Endodermal cell (in vitro differentiated cells): ENCODE measurements around the gene SERF2. TPM values are rescaled to one million over a fixed set of nuclear protein-coding genes. Genes with fewer than 3 reads are reported as not detected.
"Not testable (repeated sequence)": the region's sequence is repeated elsewhere in the genome, so short reads cannot be mapped to it uniquely, and the experiment has no call there.

Source experiments
- DNase-seq: peaks from one replicate; pipeline ENCODE4 v3.0.0-alpha.2; 2017
- H3K27ac ChIP-seq: 2 replicates; pipeline ENCODE4 v1.5.1; 2013; ENCODE audit warnings: mild to moderate bottlenecking, low read depth, low read length, moderate library complexity
- H3K27me3 ChIP-seq: 2 replicates; pipeline ENCODE4 v1.6.1; 2013; ENCODE audit warnings: mild to moderate bottlenecking, low read length, moderate library complexity; ENCODE audit not compliant: insufficient read depth, control insufficient read depth, poor library complexity, severe bottlenecking
- H3K36me3 ChIP-seq: 2 replicates; pipeline ENCODE4 v1.7.0; 2013; ENCODE audit warnings: mild to moderate bottlenecking, low read length, moderate library complexity; ENCODE audit not compliant: control insufficient read depth, insufficient read depth
- H3K4me1 ChIP-seq: one replicate; pipeline ENCODE4 v1.7.0; 2013; ENCODE audit warnings: low read length; ENCODE audit not compliant: control insufficient read depth, insufficient read depth
- H3K4me3 ChIP-seq: 2 replicates; pipeline ENCODE4 v1.5.1; 2013; ENCODE audit warnings: mild to moderate bottlenecking, low read length, moderate library complexity
- H3K9ac ChIP-seq: 2 replicates; pipeline ENCODE4 v1.6.1; 2013; ENCODE audit warnings: mild to moderate bottlenecking, low read length, moderate library complexity; ENCODE audit not compliant: poor library complexity, severe bottlenecking; ENCODE audit errors: extremely low read depth
- H3K9me3 ChIP-seq: 2 replicates; pipeline ENCODE4 v1.6.1; 2013; ENCODE audit warnings: mild to moderate bottlenecking, low read length, moderate library complexity; ENCODE audit not compliant: control insufficient read depth
- H3K27ac Mint-ChIP-seq: 2 replicates; pipeline ENCODE4 v1.8.0; 2020; ENCODE audit warnings: mixed read lengths
- H3K27me3 Mint-ChIP-seq: 2 replicates; pipeline ENCODE4 v1.8.0; 2021; ENCODE audit warnings: mild to moderate bottlenecking, mixed read lengths; ENCODE audit not compliant: insufficient read depth
- H3K36me3 Mint-ChIP-seq: 2 replicates; pipeline ENCODE4 v1.8.0; 2020; ENCODE audit warnings: low read depth, mixed read lengths
- H3K4me1 Mint-ChIP-seq: 2 replicates; pipeline ENCODE4 v1.8.0; 2020; ENCODE audit warnings: mixed read lengths
- H3K4me3 Mint-ChIP-seq: 2 replicates; pipeline ENCODE4 v1.8.0; 2020; ENCODE audit warnings: mild to moderate bottlenecking, moderate library complexity, mixed read lengths
- H3K9me3 Mint-ChIP-seq: 2 replicates; pipeline ENCODE4 v1.8.0; 2020; ENCODE audit warnings: mild to moderate bottlenecking, mixed read lengths
- WGBS, 2 experiments: methylation state at CpG; one replicate each; pipeline versions ENCODE4 v1.1.5 to v1.1.7; 2013; ENCODE audit warnings: missing lambda C conversion rate in 2 of 2, mixed read lengths in 1 of 2; ENCODE audit not compliant: insufficient coverage in 1 of 2, insufficient read length in 1 of 2; 5-methylcytosine and 5-hydroxymethylcytosine counted together
- total RNA-seq, 2 donors: library from RNA; stranded (reverse); fragmentation: NEBNext Ultra II Directional in 1 of 2; extraction: Animal tissue kit (Norgen Biotek cat#: 25700) in 1 of 2; gene quantifications; 2 replicates in 1 of 2; 3 replicates in 1 of 2; pipeline ENCODE4 v1.2.1, GENCODE V29; 2021
- TF ChIP-seq, protein P1 (sequence below): fragments of 200-600 bp; sonication (generic); conservative IDR thresholded peaks from 2 replicates; pipeline ENCODE4 v1.5.0; 2021; ENCODE audit warnings: antibody characterized with exemption, mild to moderate bottlenecking

SERF2 gene
- total RNA-seq, 2 donors from 2014 or later = 613 to 648 TPM

DNA sequence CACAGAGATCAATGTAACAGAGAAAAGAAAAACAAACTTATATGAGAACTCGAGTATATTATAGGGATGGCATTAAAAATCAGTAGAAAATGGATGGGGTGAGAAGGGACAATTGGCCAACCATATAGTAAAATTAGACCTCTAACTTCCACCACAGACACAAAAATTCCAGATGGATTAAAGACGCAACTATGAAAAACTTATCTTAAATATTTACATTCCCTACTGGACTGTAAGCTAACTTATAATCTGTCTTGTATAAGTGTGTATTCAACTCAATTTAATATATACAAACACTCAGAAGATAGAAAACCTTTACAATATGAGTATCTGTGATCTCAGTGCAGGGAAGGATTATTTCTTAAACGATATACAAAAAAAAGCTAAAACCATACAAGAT lies 29.4 kb downstream of the SERF2 start:
- H3K36me3 ChIP-seq = peaks cover 41% of the 10 kb centered on the region
- no peaks in the 10 kb centered on the region for H3K4me1 Mint-ChIP-seq
- H3K27ac Mint-ChIP-seq = no peak overlapping the region
- H3K27me3 ChIP-seq = no peaks in the 10 kb centered on the region
- H3K4me3 ChIP-seq = peak overlapping the region; percentile 10
- H3K4me1 ChIP-seq = no peaks in the 10 kb centered on the region
- WGBS, 2 experiments = 82% methylated on average over 2 of the region's 3 CpGs; no CpG with 5 or more reads in 1 of the 2 experiments
- H3K36me3 Mint-ChIP-seq = peaks cover 37% of the 10 kb centered on the region
- H3K27ac ChIP-seq = no peak overlapping the region
- no peak overlapping the region for H3K4me3 Mint-ChIP-seq
- no peak overlapping the region for H3K9ac ChIP-seq
- H3K9me3 ChIP-seq = peaks cover 7% of the 10 kb centered on the region
- peaks cover 3% of the 10 kb centered on the region for H3K27me3 Mint-ChIP-seq
- TF ChIP-seq, protein P1, sequence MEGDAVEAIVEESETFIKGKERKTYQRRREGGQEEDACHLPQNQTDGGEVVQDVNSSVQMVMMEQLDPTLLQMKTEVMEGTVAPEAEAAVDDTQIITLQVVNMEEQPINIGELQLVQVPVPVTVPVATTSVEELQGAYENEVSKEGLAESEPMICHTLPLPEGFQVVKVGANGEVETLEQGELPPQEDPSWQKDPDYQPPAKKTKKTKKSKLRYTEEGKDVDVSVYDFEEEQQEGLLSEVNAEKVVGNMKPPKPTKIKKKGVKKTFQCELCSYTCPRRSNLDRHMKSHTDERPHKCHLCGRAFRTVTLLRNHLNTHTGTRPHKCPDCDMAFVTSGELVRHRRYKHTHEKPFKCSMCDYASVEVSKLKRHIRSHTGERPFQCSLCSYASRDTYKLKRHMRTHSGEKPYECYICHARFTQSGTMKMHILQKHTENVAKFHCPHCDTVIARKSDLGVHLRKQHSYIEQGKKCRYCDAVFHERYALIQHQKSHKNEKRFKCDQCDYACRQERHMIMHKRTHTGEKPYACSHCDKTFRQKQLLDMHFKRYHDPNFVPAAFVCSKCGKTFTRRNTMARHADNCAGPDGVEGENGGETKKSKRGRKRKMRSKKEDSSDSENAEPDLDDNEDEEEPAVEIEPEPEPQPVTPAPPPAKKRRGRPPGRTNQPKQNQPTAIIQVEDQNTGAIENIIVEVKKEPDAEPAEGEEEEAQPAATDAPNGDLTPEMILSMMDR = no peak
- H3K9me3 Mint-ChIP-seq = peaks cover 4% of the 10 kb centered on the region
- no peak for DNase-seq

- Mint-ChIP-seq H3K4me1 (no peaks in the 10 kb centered on the region), H3K36me3 (peaks cover 25% of the 10 kb centered on the region), H3K27ac (peak within 1 kb of the TSS; percentile 100), H3K9me3 (peaks cover 4% of the 10 kb centered on the region), H3K4me3 (peak within 1 kb of the TSS; percentile 98), H3K27me3 (peaks cover 3% of the 10 kb centered on the region)
- H3K9me3 ChIP-seq = peaks cover 7% of the 10 kb centered on the region
- H3K36me3 ChIP-seq = peaks cover 22% of the 10 kb centered on the region
- peak within 1 kb of the TSS; percentile 70 for H3K9ac ChIP-seq
- peak; percentile 94 for DNase-seq
- peak within 1 kb of the TSS; percentile 87 for H3K4me3 ChIP-seq
- H3K27ac ChIP-seq = no peak within 1 kb of the TSS
- no peaks in the 10 kb centered on the region for H3K27me3 ChIP-seq
- WGBS, 2 experiments = 10 to 11% methylated on average over 23 to 45 of the region's 46 CpGs
- TF ChIP-seq, protein P1 = no peak
- H3K4me1 ChIP-seq = no peaks in the 10 kb centered on the region
These were observed 32.5 kb downstream of the SERF2 start, which contains the start of gene MFAP1 for GRCh38 chr15:43824302-43825246. TSS of gene MFAP1 (minus strand) at chr15:43824690. CDS start at chr15:43824569, 121 bp downstream.

DNA sequence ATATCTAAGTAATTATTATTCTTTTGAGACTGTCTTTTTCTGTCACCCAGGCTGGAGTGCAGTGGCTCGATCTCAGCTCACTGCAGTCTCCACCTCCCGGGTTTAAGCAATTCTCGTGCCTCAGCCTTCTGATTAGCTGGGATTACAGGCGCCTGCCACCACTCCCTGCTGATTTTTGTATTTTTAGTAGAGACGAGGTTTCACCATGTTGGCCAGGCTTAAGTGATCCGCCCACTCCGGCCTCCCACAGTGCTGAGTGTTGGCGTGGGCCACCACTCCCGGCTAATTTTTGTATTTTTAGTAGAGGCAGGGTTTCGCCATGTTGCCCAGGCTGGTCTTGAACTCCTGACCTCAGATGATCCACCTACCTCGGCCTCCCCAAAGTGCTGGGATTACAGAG lies 33.2 kb downstream of the SERF2 start:
- 79 to 93% methylated on average over 6 to 11 of the region's 11 CpGs for WGBS, 2 experiments

More for the DNA sequence above, 33.2 kb downstream of the SERF2 start:
- not testable (repeated sequence) for DNase-seq, H3K4me3 Mint-ChIP-seq, H3K4me1 ChIP-seq, H3K9me3 Mint-ChIP-seq, H3K4me3 ChIP-seq, H3K27ac ChIP-seq, H3K27me3 ChIP-seq, H3K27me3 Mint-ChIP-seq, H3K9me3 ChIP-seq, H3K27ac Mint-ChIP-seq, H3K9ac ChIP-seq, H3K4me1 Mint-ChIP-seq
- peaks cover 21% of the 10 kb centered on the region for H3K36me3 Mint-ChIP-seq
- peaks cover 19% of the 10 kb centered on the region for H3K36me3 ChIP-seq
